Ishikawa (cell line): ENCODE measurements around the gene RIMS1.

ENCODE experiments used
- CEBPB ChIP-seq: IDR thresholded peaks from 2 replicates; pipeline ENCODE4 v1.6.1; 2012
- CREB1 ChIP-seq: IDR thresholded peaks from 2 replicates; pipeline ENCODE4 v1.6.1; 2012; ENCODE audit warnings: low read depth
- EGR1 ChIP-seq: IDR thresholded peaks from 2 replicates; pipeline ENCODE4 v1.6.1; 2012
- EP300 ChIP-seq: IDR thresholded peaks from 2 replicates; pipeline ENCODE4 v1.6.1; 2012; ENCODE audit warnings: borderline replicate concordance
- FOXM1 ChIP-seq: IDR thresholded peaks from 2 replicates; pipeline ENCODE4 v1.6.1; 2012; ENCODE audit warnings: low read depth, borderline replicate concordance
- MAX ChIP-seq: IDR thresholded peaks from 2 replicates; pipeline ENCODE4 v1.6.1; 2012
- NFIC ChIP-seq: IDR thresholded peaks from 2 replicates; pipeline ENCODE4 v1.6.1; 2012
- RAD21 ChIP-seq: IDR thresholded peaks from 2 replicates; pipeline ENCODE4 v1.6.1; 2012; ENCODE audit warnings: low read depth
- REST ChIP-seq: IDR thresholded peaks from 2 replicates; pipeline ENCODE4 v1.6.1; 2012; ENCODE audit warnings: low read depth, mild to moderate bottlenecking
- TAF1 ChIP-seq: IDR thresholded peaks from 2 replicates; pipeline ENCODE4 v1.6.1; 2012; ENCODE audit warnings: low read depth, mild to moderate bottlenecking
- TCF12 ChIP-seq: IDR thresholded peaks from 2 replicates; pipeline ENCODE4 v1.6.1; 2012; ENCODE audit warnings: low read depth
- TEAD4 ChIP-seq: IDR thresholded peaks from 2 replicates; pipeline ENCODE4 v1.6.1; 2012
- USF1 ChIP-seq: IDR thresholded peaks from 2 replicates; pipeline ENCODE4 v1.6.1; 2012
- YY1 ChIP-seq: IDR thresholded peaks from 2 replicates; pipeline ENCODE4 v1.6.1; 2012; ENCODE audit warnings: low read depth
- ZBTB7A ChIP-seq: IDR thresholded peaks from 2 replicates; pipeline ENCODE4 v1.6.1; 2012; ENCODE audit warnings: low read depth

RIMS1 gene

GRCh38 chr6:72217626-72218025 lies 331.3 kb downstream of the RIMS1 start:
- no peak for TF ChIP-seq MAX
- TF ChIP-seq TEAD4 = no peak
- TF ChIP-seq EP300 = no peak
- TF ChIP-seq ZBTB7A = no peak
- no peak for TF ChIP-seq TAF1
- no peak for TF ChIP-seq RAD21
- no peak for TF ChIP-seq NFIC
- TF ChIP-seq EGR1 = no peak
- no peak for TF ChIP-seq CEBPB
- TF ChIP-seq FOXM1 = no peak

- TF ChIP-seq RAD21 (peak; percentile 29; the same call in 1 of the 2 replicates), ZBTB7A (no peak)
Observed at GRCh38 chr6:72218125-72218524, 331.8 kb downstream of the RIMS1 start.

- TF ChIP-seq RAD21 = no peak
- TF ChIP-seq REST = no peak
- no peak for TF ChIP-seq TEAD4
- TF ChIP-seq NFIC = no peak
- TF ChIP-seq MAX = no peak
Observed at GRCh38 chr6:72219536-72219935, 333.2 kb downstream of the RIMS1 start.

- TF ChIP-seq USF1 (no peak), MAX (no peak), ZBTB7A (no peak), EGR1 (no peak), CEBPB (no peak), NFIC (no peak), TEAD4 (no peak), REST (no peak), FOXM1 (no peak), RAD21 (no peak), TCF12 (no peak), TAF1 (no peak), CREB1 (no peak)
Observed at GRCh38 chr6:72238021-72238420, 351.7 kb downstream of the RIMS1 start.

- TF ChIP-seq MAX (no peak), EGR1 (no peak)
Observed at GRCh38 chr6:72238900-72239299, 352.6 kb downstream of the RIMS1 start.

GRCh38 chr6:72245565-72245964 lies 359.2 kb downstream of the RIMS1 start:
- no peak; the same call in 1 of the 2 replicates for TF ChIP-seq EP300
- peak; percentile 89 for TF ChIP-seq TEAD4
- TF ChIP-seq CEBPB = peak; percentile 11; the same call in 1 of the 2 replicates
- TF ChIP-seq YY1 = no peak

- peak; percentile 22 for TF ChIP-seq RAD21
- TF ChIP-seq TAF1 = no peak
Observed at GRCh38 chr6:72246926-72247325, 360.6 kb downstream of the RIMS1 start.

- TF ChIP-seq TCF12 (no peak), ZBTB7A (no peak), EGR1 (no peak), TAF1 (no peak), YY1 (no peak), REST (no peak), RAD21 (no peak), USF1 (no peak), CREB1 (no peak), FOXM1 (no peak), NFIC (no peak), MAX (no peak), EP300 (no peak)
Observed at GRCh38 chr6:72248621-72249020, 362.3 kb downstream of the RIMS1 start.
